Stimulated activated CD8-positive, alpha-beta memory T cell treated with anti-CD3 and anti-CD28 coated beads, Interleukin-12 subunit alpha, Interleukin-12 subunit beta, amount 100 ng/mL, for 24 hours (primary cell): Measurements from ENCODE around the gene CFAP46.
"Not testable (repeated sequence)": the region's sequence is repeated elsewhere in the genome, so short reads cannot be mapped to it uniquely, and the experiment has no call there.

Experiments used
- DNase-seq: peaks from one replicate; pipeline ENCODE4 v3.0.0-alpha.2; 2020; ENCODE audit errors: extremely low read depth

CFAP46 gene

GRCh38 chr10:132914732-132915131 lies 27.6 kb downstream of the CFAP46 start:
- DNase-seq, result no peak

GRCh38 chr10:132913559-132914115 lies 28.7 kb downstream of the CFAP46 start:
- DNase-seq, result no peak

GRCh38 chr10:132912713-132913558 lies 29.4 kb downstream of the CFAP46 start:
- DNase-seq, result no peak

GRCh38 chr10:132912225-132912712 lies 30.1 kb downstream of the CFAP46 start:
- DNase-seq, result no peak

GRCh38 chr10:132911786-132912097 lies 30.6 kb downstream of the CFAP46 start:
- DNase-seq, result no peak

- no peak for DNase-seq
Measured at GRCh38 chr10:132910901-132911785, 31.2 kb downstream of the CFAP46 start.

- DNase-seq, result no peak
Measured at GRCh38 chr10:132910186-132910880, 32.0 kb downstream of the CFAP46 start.

- no peak for DNase-seq
Measured at GRCh38 chr10:132909491-132910071, 32.8 kb downstream of the CFAP46 start.

GRCh38 chr10:132908621-132909295 lies 33.6 kb downstream of the CFAP46 start:
- DNase-seq, result no peak

- DNase-seq, result no peak
Measured at GRCh38 chr10:132907821-132908620, 34.3 kb downstream of the CFAP46 start.

GRCh38 chr10:132906836-132907235 lies 35.5 kb downstream of the CFAP46 start:
- DNase-seq, result no peak

- no peak for DNase-seq
Measured at GRCh38 chr10:132906106-132906505, 36.3 kb downstream of the CFAP46 start.

GRCh38 chr10:132905661-132906060 lies 36.7 kb downstream of the CFAP46 start:
- DNase-seq, result no peak

- no peak for DNase-seq
Measured at GRCh38 chr10:132904814-132905649, 37.3 kb downstream of the CFAP46 start.

- DNase-seq, result no peak
Measured at GRCh38 chr10:132904181-132904813, 38.1 kb downstream of the CFAP46 start.

GRCh38 chr10:132902656-132903575 lies 39.5 kb downstream of the CFAP46 start:
- DNase-seq, result not testable (repeated sequence)

- no peak for DNase-seq
Measured at GRCh38 chr10:132901351-132901750, 41.0 kb downstream of the CFAP46 start.
